HG02763 (cell line): Measurements from ENCODE around the gene FLRT2.

Experiments
- ATAC-seq: cut with Tn5 transposase; IDR thresholded peaks from one replicate; pipeline ENCODE4 v1.9.1; 2021; ENCODE audit warnings: mild to moderate bottlenecking, moderate library complexity; ENCODE audit not compliant: unreplicated experiment

Gene FLRT2

GRCh38 chr14:85644211-85644610 lies 114.3 kb downstream of the FLRT2 start:
- no peak for ATAC-seq

- ATAC-seq, result no peak
Measured at GRCh38 chr14:85653029-85653428, 123.1 kb downstream of the FLRT2 start.

GRCh38 chr14:85660243-85660922 lies 130.4 kb downstream of the FLRT2 start:
- ATAC-seq, result no peak

GRCh38 chr14:85662096-85662495 lies 132.2 kb downstream of the FLRT2 start:
- no peak for ATAC-seq

GRCh38 chr14:85663256-85663655 lies 133.3 kb downstream of the FLRT2 start:
- ATAC-seq, result no peak

- ATAC-seq, result no peak
Measured at GRCh38 chr14:85663667-85664066, 133.7 kb downstream of the FLRT2 start.

GRCh38 chr14:85675957-85676356 lies 146.0 kb downstream of the FLRT2 start:
- no peak for ATAC-seq

GRCh38 chr14:85686908-85687307 lies 157.0 kb downstream of the FLRT2 start:
- no peak for ATAC-seq

GRCh38 chr14:85687456-85687855 lies 157.5 kb downstream of the FLRT2 start:
- ATAC-seq, result no peak

- no peak for ATAC-seq
Measured at GRCh38 chr14:85688006-85688405, 158.1 kb downstream of the FLRT2 start.

- no peak for ATAC-seq
Measured at GRCh38 chr14:85695300-85695699, 165.4 kb downstream of the FLRT2 start.

- ATAC-seq, result no peak
Measured at GRCh38 chr14:85701116-85701515, 171.2 kb downstream of the FLRT2 start.

GRCh38 chr14:85701763-85702162 lies 171.8 kb downstream of the FLRT2 start:
- ATAC-seq, result no peak

- no peak for ATAC-seq
Measured at GRCh38 chr14:85702191-85702590, 172.2 kb downstream of the FLRT2 start.

GRCh38 chr14:85702997-85703396 lies 173.1 kb downstream of the FLRT2 start:
- ATAC-seq, result no peak
